SK-N-SH (cell line): ENCODE results near the gene ITIH2. TPM values are rescaled to one million over a fixed set of nuclear protein-coding genes. Genes with fewer than 3 reads are reported as not detected.

Experiments used
- CTCF ChIA-PET: fragments of 300-600, 350-600 bp; formaldehyde crosslinking; extraction: SDS; loops from one replicate; lab custom pipeline; 2021; lab: Yijun Ruan, JAX
- POLR2A ChIA-PET: fragments of 350-600 bp; sonication (Branson Sonifier 250); formaldehyde crosslinking; extraction: SDS; loops from one replicate; lab custom pipeline; 2020; ENCODE audit warnings: antibody characterized with exemption, inconsistent platforms; lab: Yijun Ruan, JAX
- DNase-seq: peaks from one replicate; pipeline ENCODE4 v3.0.0; 2012
- H2AFZ ChIP-seq: fragments of 200-600 bp; sonication (generic); 2 replicates; pipeline ENCODE4 v1.8.1; 2016; ENCODE audit warnings: antibody characterized with exemption, mild to moderate bottlenecking, low read depth
- H3F3A ChIP-seq: fragments of 200-600 bp; sonication (generic); replicated peaks from 2 replicates; pipeline ENCODE3; 2016; ENCODE audit warnings: antibody characterized with exemption, mild to moderate bottlenecking; ENCODE audit not compliant: insufficient read depth
- H3K27ac ChIP-seq, 2 experiments: fragments of 200-500 bp in 1 of 2; fragments of 200-600 bp in 1 of 2; sonication (Bioruptor generic) in 1 of 2; sonication (generic), shearing (Covaris generic) in 1 of 2; 2 replicates each; pipeline versions ENCODE4 v1.5.1 to v1.6.1; 2014 to 2016; ENCODE audit warnings: low read depth in 2 of 2, inconsistent platforms in 1 of 2, low read length in 1 of 2, mild to moderate bottlenecking in 1 of 2, mixed read lengths in 1 of 2
- H3K27me3 ChIP-seq: fragments of 200-600 bp; sonication (generic), shearing (Covaris generic); 2 replicates; pipeline ENCODE4 v1.6.1; 2016; ENCODE audit warnings: mixed run types; ENCODE audit not compliant: insufficient read depth
- H3K36me3 ChIP-seq, 2 experiments: fragments of 200-500 bp in 1 of 2; fragments of 200-600 bp in 1 of 2; sonication (Bioruptor generic) in 1 of 2; sonication (generic) in 1 of 2; replicated peaks in 1 of 2; 2 replicates each; pipeline versions ENCODE3 to v1.5.1; 2014 to 2016; ENCODE audit warnings: low read length in 1 of 2, mild to moderate bottlenecking in 1 of 2; ENCODE audit not compliant: insufficient read depth in 2 of 2, control insufficient read depth in 1 of 2
- H3K4me1 ChIP-seq, 2 experiments: fragments of 200-500 bp in 1 of 2; fragments of 200-600 bp in 1 of 2; sonication (Bioruptor generic) in 1 of 2; sonication (generic), shearing (Covaris generic) in 1 of 2; 2 replicates each; pipeline versions ENCODE4 v1.5.1 to v1.6.1; 2014 to 2016; ENCODE audit warnings: low read depth in 1 of 2, low read length in 1 of 2, mixed run types in 1 of 2; ENCODE audit not compliant: insufficient read depth in 2 of 2, control insufficient read depth in 1 of 2
- H3K4me2 ChIP-seq: fragments of 200-600 bp; sonication (generic), shearing (Covaris generic); 2 replicates; pipeline ENCODE4 v1.6.1; 2017; ENCODE audit warnings: mixed run types
- H3K4me3 ChIP-seq, 2 experiments: fragments of 200-500 bp in 1 of 2; fragments of 200-600 bp in 1 of 2; sonication (Bioruptor generic) in 1 of 2; sonication (generic), shearing (Covaris generic) in 1 of 2; 2 replicates each; pipeline versions ENCODE4 v1.5.1 to v1.8.1; 2014 to 2016; ENCODE audit warnings: low read depth in 2 of 2, inconsistent platforms in 1 of 2, low read length in 1 of 2, mild to moderate bottlenecking in 1 of 2, mixed read lengths in 1 of 2, moderate library complexity in 1 of 2
- H3K79me2 ChIP-seq: fragments of 200-600 bp; sonication (generic); 2 replicates; pipeline ENCODE4 v1.8.1; 2017; ENCODE audit warnings: mild to moderate bottlenecking; ENCODE audit not compliant: insufficient read depth
- H3K9ac ChIP-seq: fragments of 200-600 bp; sonication (generic); 2 replicates; pipeline ENCODE4 v1.6.1; 2017; ENCODE audit warnings: mixed run types
- H3K9me2 ChIP-seq: fragments of 200-600 bp; sonication (generic); 2 replicates; pipeline ENCODE4 v1.6.1; 2017; ENCODE audit warnings: mixed run types
- H3K9me3 ChIP-seq: fragments of 200-600 bp; sonication (generic); 2 replicates; pipeline ENCODE4 v1.6.1; 2017; ENCODE audit warnings: mixed run types, mild to moderate bottlenecking, moderate library complexity
- H4K20me1 ChIP-seq: fragments of 200-600 bp; sonication (generic); 2 replicates; pipeline ENCODE4 v1.6.1; 2017; ENCODE audit warnings: mild to moderate bottlenecking, mixed run types; ENCODE audit not compliant: insufficient read depth
- CHD2 ChIP-seq: fragments of 150-350 bp; IDR thresholded peaks from 2 replicates; pipeline ENCODE4 v1.6.1; 2018; ENCODE audit warnings: low read length; ENCODE audit not compliant: partially characterized antibody
- ELF1 ChIP-seq: IDR thresholded peaks from 2 replicates; pipeline ENCODE4 v1.4.0; 2012
- EP300 ChIP-seq, 2 experiments: IDR thresholded peaks; 2 replicates each; pipeline versions ENCODE4 v1.4.0 to v1.6.1; 2012; ENCODE audit warnings: borderline replicate concordance in 1 of 2, low read depth in 1 of 2, low read length in 1 of 2
- FOXM1 ChIP-seq: IDR thresholded peaks from 2 replicates; pipeline ENCODE4 v1.4.0; 2012; ENCODE audit warnings: low read depth, mild to moderate bottlenecking
- GABPA ChIP-seq: IDR thresholded peaks from 2 replicates; pipeline ENCODE4 v1.4.0; 2012; ENCODE audit warnings: low read depth, mild to moderate bottlenecking
- GATA2 ChIP-seq: sonication (generic); formaldehyde crosslinking; IDR thresholded peaks from 2 replicates; pipeline ENCODE4 v1.5.0; 2020; ENCODE audit warnings: mild to moderate bottlenecking, missing genetic modification reagents
- IRF3 ChIP-seq: fragments of 150-350 bp; IDR thresholded peaks from 2 replicates; pipeline ENCODE4 v1.6.1; 2016; ENCODE audit warnings: mild to moderate bottlenecking, low read depth, low read length
- MAX ChIP-seq: IDR thresholded peaks from 2 replicates; pipeline ENCODE4 v1.4.0; 2012; ENCODE audit warnings: low read depth
- MEF2A ChIP-seq: IDR thresholded peaks from 2 replicates; pipeline ENCODE4 v1.4.0; 2012; ENCODE audit warnings: low read depth, borderline replicate concordance
- MXI1 ChIP-seq: IDR thresholded peaks from 2 replicates; pipeline ENCODE4 v1.6.1; 2012; ENCODE audit warnings: mild to moderate bottlenecking, low read depth, low read length, improper control_type of control experiment
- NFIC ChIP-seq: IDR thresholded peaks from 2 replicates; pipeline ENCODE4 v1.4.0; 2012; ENCODE audit warnings: borderline replicate concordance
- NRF1 ChIP-seq: IDR thresholded peaks from 2 replicates; pipeline ENCODE4 v1.6.1; 2012; ENCODE audit warnings: low read depth, mild to moderate bottlenecking, low read length
- PBX3 ChIP-seq: IDR thresholded peaks from 2 replicates; pipeline ENCODE4; 2012
- POLR2AphosphoS5 ChIP-seq: IDR thresholded peaks from 2 replicates; pipeline ENCODE4 v1.6.1; 2012; ENCODE audit warnings: low read depth, low read length
- RAD21 ChIP-seq: IDR thresholded peaks from 2 replicates; pipeline ENCODE4 v1.6.1; 2012; ENCODE audit warnings: mild to moderate bottlenecking, low read length
- RCOR1 ChIP-seq: fragments of 150-350 bp; IDR thresholded peaks from 2 replicates; pipeline ENCODE4 v1.6.1; 2017; ENCODE audit warnings: antibody characterized with exemption, low read length
- RFX5 ChIP-seq: IDR thresholded peaks from 2 replicates; pipeline ENCODE4 v1.6.1; 2012; ENCODE audit warnings: mild to moderate bottlenecking, improper control_type of control experiment, low read length
- RXRA ChIP-seq: IDR thresholded peaks from 2 replicates; pipeline ENCODE4 v1.4.0; 2012; ENCODE audit warnings: low read depth, mild to moderate bottlenecking, borderline replicate concordance
- SIN3A ChIP-seq: IDR thresholded peaks from 2 replicates; pipeline ENCODE4 v1.6.1; 2012; ENCODE audit warnings: low read depth, mild to moderate bottlenecking, low read length, moderate library complexity, borderline replicate concordance
- TAF1 ChIP-seq: IDR thresholded peaks from 2 replicates; pipeline ENCODE4 v1.6.1; 2012; ENCODE audit warnings: low read depth, mild to moderate bottlenecking, low read length, moderate library complexity, borderline replicate concordance
- TCF12 ChIP-seq: IDR thresholded peaks from 2 replicates; pipeline ENCODE4 v1.4.0; 2012
- USF1 ChIP-seq: IDR thresholded peaks from 2 replicates; pipeline ENCODE4 v1.4.0; 2012; ENCODE audit warnings: low read depth, borderline replicate concordance
- USF2 ChIP-seq: fragments of 150-350 bp; IDR thresholded peaks from 2 replicates; pipeline ENCODE4 v1.6.1; 2017; ENCODE audit warnings: antibody characterized with exemption, low read length, low read depth, borderline replicate concordance
- YY1 ChIP-seq: IDR thresholded peaks from 2 replicates; pipeline ENCODE4 v1.4.0; 2012; ENCODE audit warnings: low read depth, mild to moderate bottlenecking
- ZBTB33 ChIP-seq: IDR thresholded peaks from 2 replicates; pipeline ENCODE4 v1.4.0; 2012; ENCODE audit warnings: low read depth, borderline replicate concordance
- WGBS: methylation state at CpG from one replicate; pipeline ENCODE4 v1.1.6; 2017; ENCODE audit warnings: low lambda C conversion rate; 5-methylcytosine and 5-hydroxymethylcytosine counted together
- polyA plus RNA-seq, 3 experiments: library from polyadenylated mRNA; depleted of rRNA; stranded (reverse); fragments of >200 nt; gene quantifications; 2 replicates each; pipeline ENCODE4 v1.2.3, GENCODE V29; 2012

ITIH2 gene
- polyA plus RNA-seq, 1 of the 3 experiments (the other 2 are of a cell fraction) = not detected

GRCh38 chr10:7787857-7788638 is 84.9 kb downstream of the ITIH2 start, which contains the start of the genes ATP5F1C and KIN:
ATP5F1C (plus strand) TSS chr10:7788177; CDS start chr10:7788208, 31 bp downstream.
KIN (minus strand) TSS chr10:7787993; CDS start chr10:7787933, 60 bp downstream.
- peaks cover 12 to 14% of the 10 kb centered on the region in 2 experiments; a peak in 3 of 4 replicates for H3K4me1 ChIP-seq
- peaks cover 6% of the 10 kb centered on the region for H3F3A ChIP-seq
- H3K9me3 ChIP-seq = no peaks in the 10 kb centered on the region
- peak within 1 kb of the TSS; percentile 86 for H3K4me2 ChIP-seq
- H3K27ac ChIP-seq = peak within 1 kb of the TSS; percentile 65 to 77
- H3K79me2 ChIP-seq = peaks cover 100% of the 10 kb centered on the region
- ChIA-PET CTCF (interaction anchor here (0.9 to 2.2 kb wide), 3 partner anchors 9 to 263 kb away, joined by 3 to 10 read pairs (median 3); no protein-coding TSS in a partner anchor), POLR2A (interaction anchor here (1.0 to 2.1 kb wide), 3 partner anchors 11 to 30 kb away, joined by 3 to 9 read pairs (median 5); partner anchors contain the start of gene TAF3)
- H3K27me3 ChIP-seq = no peaks in the 10 kb centered on the region
- TF ChIP-seq SIN3A (0 out of 2 replicates have a peak, but pooled peaks have one; percentile 46), MAX (0 out of 2 replicates have a peak, but pooled peaks have one; percentile 2), YY1 (peak; percentile 77), TCF12 (no peak), NRF1 (peak; percentile 74), RCOR1 (no peak), IRF3 (no peak), RXRA (no peak), USF1 (no peak), PBX3 (no peak), MXI1 (0 out of 2 replicates have a peak, but pooled peaks have one; percentile 45), TAF1 (peak; percentile 44; the same call in 1 of the 2 replicates), GABPA (peak; percentile 88), POLR2AphosphoS5 (peak; percentile 94), ELF1 (peak; percentile 64), EP300 (IDR thresholded peaks at IDR 0.05; ENCODE audit: borderline replicate concordance in 1 of 2, low read depth in 1 of 2, low read length in 1 of 2) (no peak), ZBTB33 (peak; percentile 97), GATA2 (CRISPR knock-in tag) (no peak), FOXM1 (no peak), MEF2A (no peak), USF2 (no peak), RAD21 (no peak), RFX5 (no peak), NFIC (no peak), CHD2 (peak; percentile 100)
- H2AFZ ChIP-seq = peak within 1 kb of the TSS; percentile 68
- peaks cover 69% of the 10 kb centered on the region for H4K20me1 ChIP-seq
- no peaks in the 10 kb centered on the region for H3K9me2 ChIP-seq
- WGBS = under 1% methylated on average over 24 of the region's 59 CpGs
- peaks cover 4 to 17% of the 10 kb centered on the region in 2 experiments for H3K36me3 ChIP-seq
- peak within 1 kb of the TSS; percentile 85 to 92 for H3K4me3 ChIP-seq
- H3K9ac ChIP-seq = peak within 1 kb of the TSS; percentile 88
- DNase-seq = peak; percentile 98
